PFSK-1 (cell line): ENCODE data around the gene YWHAQ.

ENCODE experiments used
- FOXP2 ChIP-seq: optimal IDR thresholded peaks from 2 replicates; pipeline ENCODE3; 2011; ENCODE audit warnings: borderline replicate concordance, control low read depth, inconsistent platforms; ENCODE audit not compliant: insufficient read depth; ENCODE audit errors: extremely low read length, extremely low read depth
- POLR2AphosphoS5 ChIP-seq: IDR thresholded peaks from 2 replicates; pipeline ENCODE4 v1.6.1; 2012; ENCODE audit warnings: low read depth, mild to moderate bottlenecking, control low read depth, low read length, moderate library complexity
- SIN3A ChIP-seq: IDR thresholded peaks from 2 replicates; pipeline ENCODE4 v1.6.1; 2012; ENCODE audit warnings: mild to moderate bottlenecking, low read length, moderate library complexity, borderline replicate concordance; ENCODE audit not compliant: insufficient read depth
- TAF1 ChIP-seq: IDR thresholded peaks from 2 replicates; pipeline ENCODE4 v1.6.1; 2012; ENCODE audit warnings: low read length, control low read depth, borderline replicate concordance; ENCODE audit not compliant: insufficient read depth
- TF ChIP-seq, protein P1 (sequence below), 2 experiments: IDR thresholded peaks; 2 replicates each; pipeline versions ENCODE4 v1.6.1 to v1.8.0; 2011 to 2012; ENCODE audit warnings: low read depth in 2 of 2, low read length in 2 of 2, control low read depth in 1 of 2, inconsistent platforms in 1 of 2, mild to moderate bottlenecking in 1 of 2, moderate library complexity in 1 of 2; ENCODE audit not compliant: insufficient read depth in 1 of 2

Gene YWHAQ

DNA sequence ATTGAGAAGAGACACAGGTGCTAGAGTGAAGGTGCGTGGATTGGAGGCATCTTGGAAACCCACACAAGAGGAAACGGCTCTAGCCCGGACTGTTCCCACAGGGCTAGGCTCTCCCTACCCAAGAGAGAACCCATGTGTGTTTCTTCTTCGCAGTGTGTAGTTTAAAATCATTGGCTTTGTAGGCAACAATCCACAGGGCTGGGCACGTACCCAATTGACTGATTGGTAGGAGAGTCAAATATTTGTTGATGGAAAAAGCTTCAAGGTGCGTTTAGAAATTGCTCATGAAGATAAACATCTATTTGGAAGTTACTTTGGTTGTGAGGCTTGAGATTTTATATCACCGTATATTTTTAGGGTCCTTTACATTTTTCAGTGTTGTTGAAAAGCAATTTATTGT lies 13.2 kb upstream of the YWHAQ start:
- TF ChIP-seq, protein P1, sequence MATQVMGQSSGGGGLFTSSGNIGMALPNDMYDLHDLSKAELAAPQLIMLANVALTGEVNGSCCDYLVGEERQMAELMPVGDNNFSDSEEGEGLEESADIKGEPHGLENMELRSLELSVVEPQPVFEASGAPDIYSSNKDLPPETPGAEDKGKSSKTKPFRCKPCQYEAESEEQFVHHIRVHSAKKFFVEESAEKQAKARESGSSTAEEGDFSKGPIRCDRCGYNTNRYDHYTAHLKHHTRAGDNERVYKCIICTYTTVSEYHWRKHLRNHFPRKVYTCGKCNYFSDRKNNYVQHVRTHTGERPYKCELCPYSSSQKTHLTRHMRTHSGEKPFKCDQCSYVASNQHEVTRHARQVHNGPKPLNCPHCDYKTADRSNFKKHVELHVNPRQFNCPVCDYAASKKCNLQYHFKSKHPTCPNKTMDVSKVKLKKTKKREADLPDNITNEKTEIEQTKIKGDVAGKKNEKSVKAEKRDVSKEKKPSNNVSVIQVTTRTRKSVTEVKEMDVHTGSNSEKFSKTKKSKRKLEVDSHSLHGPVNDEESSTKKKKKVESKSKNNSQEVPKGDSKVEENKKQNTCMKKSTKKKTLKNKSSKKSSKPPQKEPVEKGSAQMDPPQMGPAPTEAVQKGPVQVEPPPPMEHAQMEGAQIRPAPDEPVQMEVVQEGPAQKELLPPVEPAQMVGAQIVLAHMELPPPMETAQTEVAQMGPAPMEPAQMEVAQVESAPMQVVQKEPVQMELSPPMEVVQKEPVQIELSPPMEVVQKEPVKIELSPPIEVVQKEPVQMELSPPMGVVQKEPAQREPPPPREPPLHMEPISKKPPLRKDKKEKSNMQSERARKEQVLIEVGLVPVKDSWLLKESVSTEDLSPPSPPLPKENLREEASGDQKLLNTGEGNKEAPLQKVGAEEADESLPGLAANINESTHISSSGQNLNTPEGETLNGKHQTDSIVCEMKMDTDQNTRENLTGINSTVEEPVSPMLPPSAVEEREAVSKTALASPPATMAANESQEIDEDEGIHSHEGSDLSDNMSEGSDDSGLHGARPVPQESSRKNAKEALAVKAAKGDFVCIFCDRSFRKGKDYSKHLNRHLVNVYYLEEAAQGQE (IDR thresholded peaks at IDR 0.05; ENCODE audit: insufficient read depth in 1 of 2, low read depth in 2 of 2, low read length in 2 of 2) = no peak
- TF ChIP-seq FOXP2 (no peak), SIN3A (no peak), TAF1 (no peak), POLR2AphosphoS5 (no peak)

DNA sequence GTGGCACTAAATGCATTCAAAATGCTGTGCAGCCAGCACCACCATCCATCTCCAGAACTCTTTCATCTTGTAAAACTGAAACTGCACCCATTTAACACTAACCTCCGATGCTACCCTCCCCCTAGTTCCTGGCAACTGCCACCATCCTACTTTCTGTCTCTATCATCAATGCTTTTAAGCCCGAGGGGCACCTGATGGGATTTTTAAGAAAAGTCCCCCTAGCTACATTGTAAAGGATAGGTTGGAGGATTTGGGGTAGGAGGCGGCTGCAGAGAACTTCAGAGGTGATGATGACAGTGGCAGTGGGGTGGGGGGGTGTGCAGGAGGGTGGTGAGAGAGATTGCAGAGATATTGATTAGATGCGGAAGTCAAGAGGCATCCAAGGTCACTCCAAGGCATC lies 10.8 kb upstream of the YWHAQ start:
- TF ChIP-seq, protein P1 (IDR thresholded peaks at IDR 0.05; ENCODE audit: insufficient read depth in 1 of 2, low read depth in 2 of 2, low read length in 2 of 2) = no peak
- TF ChIP-seq FOXP2 = no peak
- TF ChIP-seq TAF1 = no peak
- TF ChIP-seq POLR2AphosphoS5 = no peak
- no peak for TF ChIP-seq SIN3A

GRCh38 chr2:9640403-9641104 lies 9.8 kb upstream of the YWHAQ start:
- TF ChIP-seq FOXP2 = no peak
- no peak for TF ChIP-seq POLR2AphosphoS5

GRCh38 chr2:9639740-9640343 lies 9.0 kb upstream of the YWHAQ start:
- TF ChIP-seq FOXP2 (no peak), SIN3A (no peak), POLR2AphosphoS5 (no peak), TAF1 (no peak)
- TF ChIP-seq, protein P1 (IDR thresholded peaks at IDR 0.05; ENCODE audit: insufficient read depth in 1 of 2, low read depth in 2 of 2, low read length in 2 of 2) = no peak

- TF ChIP-seq SIN3A (no peak), FOXP2 (no peak), TAF1 (no peak), POLR2AphosphoS5 (no peak)
- TF ChIP-seq, protein P1 (IDR thresholded peaks at IDR 0.05; ENCODE audit: insufficient read depth in 1 of 2, low read depth in 2 of 2, low read length in 2 of 2) = no peak
Measured at GRCh38 chr2:9639000-9639602, 8.3 kb upstream of the YWHAQ start.
